ENCODE measurements around the gene ADD1.

ADD1 gene

GRCh38 chr4:2828758-2829181, 14.9 kb upstream of the ADD1 start:
- no peak for TF ChIP-seq CTCF (IDR thresholded peaks at IDR 0.05; ENCODE audit: control insufficient read depth, insufficient read depth, low read depth, low read length, missing control alignments)
- DNase-seq (ENCODE audit: low read depth): no peak

GRCh38 chr4:2829321-2829932, 14.2 kb upstream of the ADD1 start:
- no peak for TF ChIP-seq CTCF (IDR thresholded peaks at IDR 0.05; ENCODE audit: control insufficient read depth, insufficient read depth, low read depth, low read length, missing control alignments)
- no peak overlapping the region for H3K4me3 ChIP-seq (ENCODE audit: control insufficient read depth, low read depth, low read length)
- DNase-seq (ENCODE audit: low read depth): no peak

More at GRCh38 chr4:2828758-2829181, 14.9 kb upstream of the ADD1 start:
- H3K4me3 ChIP-seq (ENCODE audit: control insufficient read depth, low read depth, low read length): no peak overlapping the region

- H3K4me3 ChIP-seq (ENCODE audit: control insufficient read depth, low read depth, low read length): no peak overlapping the region
- DNase-seq (ENCODE audit: low read depth): no peak
- TF ChIP-seq CTCF (IDR thresholded peaks at IDR 0.05; ENCODE audit: control insufficient read depth, insufficient read depth, low read depth, low read length, missing control alignments): no peak
Measured at GRCh38 chr4:2829933-2830451, 13.7 kb upstream of the ADD1 start.

GRCh38 chr4:2830632-2831610, 12.7 kb upstream of the ADD1 start:
- TF ChIP-seq CTCF (IDR thresholded peaks at IDR 0.05; ENCODE audit: control insufficient read depth, insufficient read depth, low read depth, low read length, missing control alignments): no peak
- no peak overlapping the region for H3K4me3 ChIP-seq (ENCODE audit: control insufficient read depth, low read depth, low read length)
- no peak for DNase-seq (ENCODE audit: low read depth)

GRCh38 chr4:2831611-2832308, 11.9 kb upstream of the ADD1 start:
- no peak overlapping the region for H3K4me3 ChIP-seq (ENCODE audit: control insufficient read depth, low read depth, low read length)
- no peak for TF ChIP-seq CTCF (IDR thresholded peaks at IDR 0.05; ENCODE audit: control insufficient read depth, insufficient read depth, low read depth, low read length, missing control alignments)
- DNase-seq (ENCODE audit: low read depth): no peak

GRCh38 chr4:2832309-2832980, 11.2 kb upstream of the ADD1 start:
- no peak for DNase-seq (ENCODE audit: low read depth)
- no peak for TF ChIP-seq CTCF (IDR thresholded peaks at IDR 0.05; ENCODE audit: control insufficient read depth, insufficient read depth, low read depth, low read length, missing control alignments)
- no peak overlapping the region for H3K4me3 ChIP-seq (ENCODE audit: control insufficient read depth, low read depth, low read length)

All from AG09309 (cell line).